Epithelial cell of proximal tubule (primary cell): ENCODE results near the gene SGO2. TPM values are rescaled to one million over a fixed set of nuclear protein-coding genes. Genes with fewer than 3 reads are reported as not detected.
"Not testable (repeated sequence)": the region's sequence is repeated elsewhere in the genome, so short reads cannot be mapped to it uniquely, and the experiment has no call there.

ENCODE experiments used
- DNase-seq: peaks from one replicate; pipeline ENCODE4 v3.0.0-alpha.2; 2011; ENCODE audit warnings: low read depth
- H3K4me3 ChIP-seq: 2 replicates; pipeline ENCODE4 v1.5.1; 2011; ENCODE audit warnings: low read depth, mild to moderate bottlenecking, low read length
- total RNA-seq: library from RNA; depleted of rRNA; stranded (reverse); fragments of >200 nt; gene quantifications from 2 replicates; pipeline ENCODE4 v1.2.3, GENCODE V29; 2015
- TF ChIP-seq, protein P1 (sequence below): conservative IDR thresholded peaks from 2 replicates; pipeline ENCODE4 v1.5.1; 2012; ENCODE audit warnings: low read depth, mild to moderate bottlenecking, low read length

Gene SGO2
- total RNA-seq, 1 donor from 2014 or later = 29.4 TPM

DNA sequence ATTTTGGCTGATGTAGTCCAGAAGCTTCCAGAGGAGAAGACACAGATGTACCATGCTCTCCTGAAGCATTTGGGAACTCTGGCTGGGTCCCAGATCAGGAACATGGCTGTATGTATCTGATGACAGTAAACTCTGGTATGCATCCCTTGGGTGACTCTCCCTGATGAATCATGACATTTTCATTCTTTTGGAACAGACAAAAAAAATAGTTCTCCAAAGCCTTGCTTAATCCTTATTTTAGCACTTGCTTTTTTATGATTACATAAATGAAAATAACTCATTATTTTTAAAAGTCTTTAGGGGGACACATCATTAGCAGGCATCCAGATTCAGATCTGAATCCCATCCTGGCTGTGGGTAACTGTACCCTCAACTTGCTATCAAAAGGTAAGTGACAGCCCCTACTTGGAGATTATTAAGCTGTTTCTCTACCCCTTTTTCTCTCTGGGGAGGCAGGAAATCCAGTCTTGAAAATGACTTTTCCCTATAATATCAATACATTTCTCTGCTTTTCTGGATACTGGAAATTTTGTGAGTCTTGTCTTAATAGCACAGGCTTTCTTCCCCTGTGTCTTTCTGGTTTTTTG, 83.1 kb downstream of the SGO2 start:
- TF ChIP-seq, protein P1, sequence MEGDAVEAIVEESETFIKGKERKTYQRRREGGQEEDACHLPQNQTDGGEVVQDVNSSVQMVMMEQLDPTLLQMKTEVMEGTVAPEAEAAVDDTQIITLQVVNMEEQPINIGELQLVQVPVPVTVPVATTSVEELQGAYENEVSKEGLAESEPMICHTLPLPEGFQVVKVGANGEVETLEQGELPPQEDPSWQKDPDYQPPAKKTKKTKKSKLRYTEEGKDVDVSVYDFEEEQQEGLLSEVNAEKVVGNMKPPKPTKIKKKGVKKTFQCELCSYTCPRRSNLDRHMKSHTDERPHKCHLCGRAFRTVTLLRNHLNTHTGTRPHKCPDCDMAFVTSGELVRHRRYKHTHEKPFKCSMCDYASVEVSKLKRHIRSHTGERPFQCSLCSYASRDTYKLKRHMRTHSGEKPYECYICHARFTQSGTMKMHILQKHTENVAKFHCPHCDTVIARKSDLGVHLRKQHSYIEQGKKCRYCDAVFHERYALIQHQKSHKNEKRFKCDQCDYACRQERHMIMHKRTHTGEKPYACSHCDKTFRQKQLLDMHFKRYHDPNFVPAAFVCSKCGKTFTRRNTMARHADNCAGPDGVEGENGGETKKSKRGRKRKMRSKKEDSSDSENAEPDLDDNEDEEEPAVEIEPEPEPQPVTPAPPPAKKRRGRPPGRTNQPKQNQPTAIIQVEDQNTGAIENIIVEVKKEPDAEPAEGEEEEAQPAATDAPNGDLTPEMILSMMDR = no peak
- no peak for DNase-seq
- H3K4me3 ChIP-seq = no peak overlapping the region

GRCh38 chr2:200610217-200610616, 84.2 kb downstream of the SGO2 start:
- not testable (repeated sequence) for H3K4me3 ChIP-seq, DNase-seq

- H3K4me3 ChIP-seq = no peak overlapping the region
- TF ChIP-seq, protein P1 = no peak
- DNase-seq = no peak
These were observed 87.7 kb downstream of the SGO2 start for GRCh38 chr2:200613692-200614091.

- TF ChIP-seq, protein P1 = no peak
- DNase-seq = no peak
- no peak overlapping the region for H3K4me3 ChIP-seq
These were observed 88.2 kb downstream of the SGO2 start for GRCh38 chr2:200614249-200614648.

- peak; percentile 70 for DNase-seq
- no peak overlapping the region for H3K4me3 ChIP-seq
- TF ChIP-seq, protein P1 = peak; percentile 24
These were observed 89.2 kb downstream of the SGO2 start for GRCh38 chr2:200615247-200615646.

DNA sequence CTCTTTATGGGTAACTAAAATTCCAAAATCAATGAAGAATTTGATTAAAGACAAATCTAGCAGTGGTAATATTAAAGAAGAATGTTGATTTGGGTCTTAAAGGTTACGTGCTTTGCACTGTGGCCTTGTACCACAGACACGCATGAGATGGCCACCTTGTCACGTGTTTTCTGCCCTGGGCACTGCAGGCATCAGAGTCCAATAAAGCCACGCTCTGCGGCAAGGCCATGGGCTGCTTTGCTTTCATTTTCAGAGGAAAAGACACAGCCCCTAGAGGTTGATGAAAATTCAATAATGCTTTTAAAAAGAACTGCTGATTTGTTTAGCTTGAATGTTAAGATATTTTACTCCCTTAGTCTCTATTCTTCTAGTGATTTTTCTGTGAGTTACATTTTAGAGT, 90.2 kb downstream of the SGO2 start:
- peak overlapping the region; percentile 18 for H3K4me3 ChIP-seq
- TF ChIP-seq, protein P1 = peak; percentile 6
- DNase-seq = no peak

DNA sequence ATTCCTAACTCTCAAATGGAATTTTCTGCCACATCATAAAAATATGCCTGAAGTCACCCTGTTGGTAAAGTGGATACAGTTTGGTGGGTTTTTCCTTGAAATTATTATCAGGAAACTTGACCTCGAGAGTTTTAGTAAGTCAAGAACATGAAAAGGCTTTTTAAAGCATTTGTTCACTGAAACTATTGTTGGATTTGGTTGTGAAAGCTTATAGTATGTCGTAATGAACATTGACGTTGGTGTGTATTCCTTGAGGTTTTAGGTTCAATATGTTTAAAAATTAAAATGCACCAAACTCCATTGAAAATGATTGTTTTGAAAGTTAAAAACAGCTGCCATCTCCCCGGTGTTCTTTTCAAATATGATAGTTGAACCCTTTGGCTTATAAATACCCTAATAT, 90.6 kb downstream of the SGO2 start:
- TF ChIP-seq, protein P1 = no peak

More for the DNA sequence above, 90.6 kb downstream of the SGO2 start:
- H3K4me3 ChIP-seq = peak overlapping the region; percentile 18
- no peak for DNase-seq
